ENCODE results near the gene EIF3F.

DNA sequence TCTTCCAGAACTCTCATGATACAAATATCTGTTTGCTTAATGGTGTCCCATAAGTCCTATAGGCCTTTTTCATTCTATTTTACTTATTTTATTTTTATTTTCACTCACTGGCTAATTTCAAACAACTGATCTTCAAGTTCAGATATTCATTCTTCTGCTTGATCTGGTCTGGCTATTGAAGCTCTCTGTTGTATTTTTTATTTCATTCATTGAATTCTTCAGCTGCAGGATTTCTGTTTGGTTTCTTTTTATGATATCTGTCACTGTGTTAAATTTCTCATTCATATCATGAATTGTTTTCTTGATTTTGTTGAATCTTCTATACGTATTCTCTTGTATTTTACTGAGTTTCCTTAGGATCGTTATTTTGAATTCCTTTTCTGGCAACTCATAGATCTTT, 43.0 kb upstream of the EIF3F start:
- TF ChIP-seq POLR2AphosphoS5 (IDR thresholded peaks at IDR 0.05; ENCODE audit: low read depth, low read length): no peak
- TF ChIP-seq POLR2A (IDR thresholded peaks at IDR 0.05; ENCODE audit: low read depth, low read length): no peak

Measured in GM12891 (cell line).